ENCODE results near the gene TRIM7. TPM values are rescaled to one million over a fixed set of nuclear protein-coding genes. Genes with fewer than 3 reads are reported as not detected.
A peak's percentile ranks its signal among the peaks of the same experiment; 100 is the strongest.

TRIM7 gene
- total RNA-seq, 2 experiments from 2014 or later: 2.5 to 2.6 TPM

- Mint-ChIP-seq H3K4me1 (peaks cover 27% of the 10 kb centered on the region), H3K9me3 (no peaks in the 10 kb centered on the region), H3K36me3 (peaks cover 2% of the 10 kb centered on the region), H3K4me3 (peak overlapping the region; percentile 84), H3K27ac (peak overlapping the region; percentile 65), H3K27me3 (peaks cover 39% of the 10 kb centered on the region)
- DNase-seq (peak; percentile 64), ATAC-seq (ENCODE audit: low read depth) (peak; percentile 6)
- POLR2A ChIA-PET: interaction anchor here (1.3 to 6.5 kb wide), 6 partner anchors 12 to 56 kb away, joined by 3 to 131 read pairs (median 4); partner anchors contain the start of genes RACK1 and TRIM41
These were observed 727 bp downstream of the TRIM7 start for GRCh38 chr5:181204113-181204825.

DNA sequence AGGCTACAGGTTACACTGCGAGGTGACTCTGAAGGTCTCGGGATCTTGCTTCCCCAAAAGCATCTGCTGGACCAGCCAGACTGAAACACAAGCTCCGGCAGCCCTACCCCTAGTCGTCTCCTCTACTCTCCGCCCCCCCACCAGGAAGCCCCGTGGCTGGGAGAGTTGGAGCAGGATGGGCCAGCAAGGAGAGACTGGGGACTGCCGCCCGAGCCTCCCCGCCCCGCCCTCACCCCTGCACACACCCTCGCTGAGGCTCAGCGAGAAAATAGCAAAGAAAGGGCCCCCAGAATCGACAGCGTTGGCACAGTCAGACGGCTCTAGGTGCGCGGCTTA, 1.3 kb downstream of the TRIM7 start:
- ATAC-seq (ENCODE audit: low read depth): no peak
- Mint-ChIP-seq H3K4me3 (peak overlapping the region; percentile 84), H3K27ac (peak overlapping the region; percentile 65), H3K9me3 (no peaks in the 10 kb centered on the region), H3K4me1 (peaks cover 27% of the 10 kb centered on the region), H3K27me3 (peaks cover 39% of the 10 kb centered on the region), H3K36me3 (peaks cover 2% of the 10 kb centered on the region)
- POLR2A ChIA-PET: interaction anchor here (6.5 kb wide), 1 partner anchor 12 kb away, joined by 131 read pairs; no protein-coding TSS in a partner anchor
- no peak for DNase-seq

- POLR2A ChIA-PET: interaction anchor here (1.2 to 6.5 kb wide), 2 partner anchors 12 to 13 kb away, joined by 3 to 131 read pairs; no protein-coding TSS in a partner anchor
- Mint-ChIP-seq H3K27ac (no peak overlapping the region), H3K9me3 (no peaks in the 10 kb centered on the region), H3K4me1 (peaks cover 27% of the 10 kb centered on the region), H3K4me3 (no peak overlapping the region), H3K36me3 (peaks cover 2% of the 10 kb centered on the region), H3K27me3 (peaks cover 39% of the 10 kb centered on the region)
- ATAC-seq (ENCODE audit: low read depth): no peak
- no peak for DNase-seq
These were observed 1.8 kb downstream of the TRIM7 start for GRCh38 chr5:181203093-181203711.

GRCh38 chr5:181200816-181201215, 4.2 kb downstream of the TRIM7 start:
- DNase-seq (no peak), ATAC-seq (ENCODE audit: low read depth) (no peak)
- POLR2A ChIA-PET: interaction anchor here (1.3 kb wide), 1 partner anchor 9 kb away, joined by 4 read pairs; no protein-coding TSS in a partner anchor
- no peak overlapping the region for H3K27ac Mint-ChIP-seq
- H3K36me3 Mint-ChIP-seq: no peaks in the 10 kb centered on the region
- peaks cover 33% of the 10 kb centered on the region for H3K27me3 Mint-ChIP-seq
- peaks cover 9% of the 10 kb centered on the region for H3K4me1 Mint-ChIP-seq
- H3K4me3 Mint-ChIP-seq: no peak overlapping the region
- no peaks in the 10 kb centered on the region for H3K9me3 Mint-ChIP-seq

GRCh38 chr5:181199881-181200638, 4.9 kb downstream of the TRIM7 start:
- ATAC-seq (ENCODE audit: low read depth): no peak
- Mint-ChIP-seq H3K27ac (no peak overlapping the region), H3K4me3 (no peak overlapping the region)

DNA sequence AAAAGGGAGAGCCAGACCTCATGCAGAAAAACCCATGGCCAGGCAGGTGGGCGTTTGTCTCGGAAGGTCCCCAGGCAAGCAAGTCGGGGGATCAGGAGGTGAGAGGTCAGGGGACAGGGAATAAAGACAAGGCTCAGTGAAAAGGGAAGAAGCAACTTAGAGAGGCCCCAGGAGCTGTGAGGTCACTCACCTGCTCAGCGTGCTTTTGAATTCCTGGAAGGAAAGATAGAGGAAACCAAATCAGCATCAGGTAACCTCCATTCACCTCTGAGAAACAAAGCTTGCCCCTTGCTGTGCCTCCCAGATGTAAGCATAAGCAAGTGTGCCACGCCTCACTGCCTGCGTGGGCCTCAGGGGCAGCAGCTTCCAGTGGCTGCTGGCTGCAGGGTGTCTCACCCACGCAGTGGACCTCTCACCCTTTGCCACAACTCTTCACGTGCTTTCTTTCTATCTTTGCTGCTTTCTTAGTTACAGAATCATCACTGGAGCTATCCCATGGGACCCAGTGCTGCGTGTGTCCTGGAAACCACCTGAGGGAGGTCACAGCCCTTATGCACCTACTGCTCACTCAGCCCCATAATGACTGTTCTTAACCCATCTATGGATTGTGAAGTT, 6.0 kb downstream of the TRIM7 start:
- ATAC-seq (ENCODE audit: low read depth) (no peak), DNase-seq (no peak)
- Mint-ChIP-seq H3K4me3 (no peak overlapping the region), H3K4me1 (peaks cover 2% of the 10 kb centered on the region), H3K36me3 (no peaks in the 10 kb centered on the region), H3K27ac (no peak overlapping the region), H3K9me3 (no peaks in the 10 kb centered on the region), H3K27me3 (peaks cover 24% of the 10 kb centered on the region)
- POLR2A ChIA-PET: interaction anchor here (1.1 to 1.6 kb wide), 2 partner anchors 7 to 9 kb away, joined by 3 to 6 read pairs; no protein-coding TSS in a partner anchor

More at GRCh38 chr5:181199881-181200638, 4.9 kb downstream of the TRIM7 start:
- no peaks in the 10 kb centered on the region for H3K9me3 Mint-ChIP-seq
- no peak for DNase-seq
- H3K27me3 Mint-ChIP-seq: peaks cover 27% of the 10 kb centered on the region
- POLR2A ChIA-PET: interaction anchor here (1.1 to 1.6 kb wide), 2 partner anchors 8 to 10 kb away, joined by 3 to 6 read pairs; no protein-coding TSS in a partner anchor
- H3K4me1 Mint-ChIP-seq: peaks cover 4% of the 10 kb centered on the region
- no peaks in the 10 kb centered on the region for H3K36me3 Mint-ChIP-seq

- POLR2A ChIA-PET: interaction anchor here (0.9 to 1.6 kb wide), 3 partner anchors 9 to 11 kb away, joined by 3 to 6 read pairs (median 3); no protein-coding TSS in a partner anchor
- H3K9me3 Mint-ChIP-seq: no peaks in the 10 kb centered on the region
These were observed 6.8 kb downstream of the TRIM7 start for GRCh38 chr5:181198106-181198685.

GRCh38 chr5:181197326-181197951, 7.6 kb downstream of the TRIM7 start:
- Mint-ChIP-seq H3K27ac (no peak overlapping the region), H3K27me3 (peaks cover 12% of the 10 kb centered on the region), H3K36me3 (no peaks in the 10 kb centered on the region), H3K4me1 (peaks cover 8% of the 10 kb centered on the region), H3K9me3 (no peaks in the 10 kb centered on the region), H3K4me3 (no peak overlapping the region)
- DNase-seq: no peak
- POLR2A ChIA-PET: interaction anchor here (0.9 to 1.0 kb wide), 2 partner anchors 10 kb away, joined by 3 read pairs; no protein-coding TSS in a partner anchor
- ATAC-seq (ENCODE audit: low read depth): no peak

More at GRCh38 chr5:181198106-181198685, 6.8 kb downstream of the TRIM7 start:
- DNase-seq: no peak
- Mint-ChIP-seq H3K4me1 (peaks cover 2% of the 10 kb centered on the region), H3K36me3 (no peaks in the 10 kb centered on the region), H3K27ac (no peak overlapping the region), H3K27me3 (peaks cover 19% of the 10 kb centered on the region), H3K4me3 (no peak overlapping the region)
- no peak for ATAC-seq (ENCODE audit: low read depth)

DNA sequence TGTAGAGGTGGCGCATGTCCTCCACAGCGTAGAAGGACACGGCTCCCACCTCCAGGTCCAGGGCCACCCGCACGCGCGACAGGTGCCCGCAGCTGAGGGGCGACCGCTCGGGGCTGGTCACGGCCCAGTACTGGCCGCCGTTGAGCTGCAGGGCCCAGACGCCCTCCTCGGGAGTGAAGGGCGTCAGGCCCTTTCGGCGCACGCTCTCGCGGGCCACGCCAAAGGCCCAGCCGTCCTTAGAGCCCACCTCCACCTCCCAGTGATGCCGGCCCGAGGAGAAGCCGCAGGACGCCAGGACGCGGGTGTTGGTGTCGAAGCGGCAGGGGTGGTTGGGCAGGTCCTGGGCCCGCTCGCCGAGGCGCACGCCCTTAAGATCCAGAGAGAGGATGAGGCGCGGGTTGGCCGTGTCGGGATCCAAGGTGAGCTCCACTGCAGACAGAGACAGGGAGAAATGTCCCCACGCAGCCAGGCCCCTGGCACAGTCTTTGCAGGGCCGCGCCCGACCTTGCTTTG, 9.7 kb downstream of the TRIM7 start:
- Mint-ChIP-seq H3K4me3 (no peak overlapping the region), H3K9me3 (no peaks in the 10 kb centered on the region), H3K27ac (no peak overlapping the region), H3K4me1 (peaks cover 22% of the 10 kb centered on the region), H3K36me3 (peaks cover 4% of the 10 kb centered on the region), H3K27me3 (peaks cover 2% of the 10 kb centered on the region)
- POLR2A ChIA-PET: interaction anchor here (0.8 to 9.0 kb wide), 2 partner anchors 11 to 28 kb away, joined by 3 to 131 read pairs; partner anchors contain the start of gene TRIM7
- DNase-seq (no peak), ATAC-seq (ENCODE audit: low read depth) (no peak)

DNA sequence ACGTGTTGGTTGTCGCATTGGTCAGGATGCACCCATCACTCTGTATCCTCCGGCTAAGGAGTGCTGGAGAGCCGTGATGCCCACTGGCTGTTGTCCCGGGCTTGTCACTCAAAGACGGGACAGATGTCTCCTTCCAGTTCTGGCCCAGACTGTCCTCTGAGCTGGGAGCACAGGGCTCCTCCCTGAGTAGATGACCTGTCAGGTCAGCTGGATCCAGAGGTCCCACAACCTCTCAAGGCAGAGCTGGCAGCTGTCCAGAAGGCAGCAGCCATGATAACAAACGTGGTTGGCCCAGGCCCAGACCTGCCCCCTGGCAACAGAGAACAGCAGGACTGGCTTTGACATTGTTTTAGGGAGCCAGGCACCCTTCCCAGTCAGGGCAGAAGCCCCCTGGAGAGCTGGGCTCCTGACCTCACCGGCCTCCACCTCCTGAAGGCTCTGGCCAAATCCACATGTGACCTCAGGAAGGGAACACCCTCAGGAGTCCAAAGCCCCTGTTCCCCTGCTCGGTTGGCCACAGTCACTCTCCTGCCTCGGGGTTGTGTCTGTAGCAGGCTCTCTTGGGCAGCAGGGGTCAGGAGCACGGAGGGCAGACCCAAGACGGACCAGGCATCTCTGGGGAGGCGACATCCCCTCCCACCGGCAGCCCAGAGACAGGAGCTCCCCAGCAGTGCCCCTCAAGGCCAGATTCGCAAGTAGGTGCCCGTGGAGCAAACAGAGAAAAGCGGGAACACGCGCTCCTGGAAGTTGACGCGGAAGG, 10.3 kb downstream of the TRIM7 start:
- Mint-ChIP-seq H3K9me3 (no peaks in the 10 kb centered on the region), H3K4me1 (peaks cover 24% of the 10 kb centered on the region), H3K27me3 (peaks cover 2% of the 10 kb centered on the region), H3K36me3 (peaks cover 4% of the 10 kb centered on the region), H3K27ac (no peak overlapping the region), H3K4me3 (no peak overlapping the region)
- ATAC-seq (ENCODE audit: low read depth): no peak
- DNase-seq: no peak
- POLR2A ChIA-PET: interaction anchor here (0.8 to 9.0 kb wide), 2 partner anchors 11 to 29 kb away, joined by 3 to 131 read pairs; partner anchors contain the start of gene TRIM7

GRCh38 chr5:181193656-181194055, 11.3 kb downstream of the TRIM7 start:
- Mint-ChIP-seq H3K4me1 (peaks cover 28% of the 10 kb centered on the region), H3K27ac (no peak overlapping the region), H3K9me3 (no peaks in the 10 kb centered on the region), H3K27me3 (peaks cover 2% of the 10 kb centered on the region), H3K36me3 (peaks cover 4% of the 10 kb centered on the region), H3K4me3 (no peak overlapping the region)
- ATAC-seq (ENCODE audit: low read depth) (no peak), DNase-seq (no peak)
- POLR2A ChIA-PET: interaction anchor here (9.0 kb wide), 1 partner anchor 12 kb away, joined by 131 read pairs; the partner anchor contains the start of gene TRIM7
